ENCODE measurements around the gene ANAPC13. TPM values are rescaled to one million over a fixed set of nuclear protein-coding genes. Genes with fewer than 3 reads are reported as not detected.

ANAPC13 gene
- total and polyA plus RNA-seq, 2 of the 13 experiments (the other 11 are each of a cell fraction or from before 2014, with no cell fraction given), result 48.7 to 69.1 TPM

GRCh38 chr3:134464064-134464688 is 21.6 kb downstream of the ANAPC13 start:
- intact Hi-C loops (cut with micrococcal nuclease; ENCODE audit: unreplicated experiment) (no loop called here), in situ Hi-C loops (cut with HindIII; ENCODE audit: extremely low pct_ligation_motif_present, low pct_unique_long_range_greater_than_20kb) (no loop called here)
- no peaks in the 10 kb centered on the region for H3K9me3 ChIP-seq (ENCODE audit: low read length)
- BruUV-seq (replicated peaks), result no TSS peak
- DNase-seq (ENCODE audit: low spot score) (no peak), ATAC-seq (no peak), FAIRE-seq (no peak)
- WGBS (ENCODE audit: low lambda C conversion rate), result 48% methylated on average over 13 of the region's 13 CpGs
- H2AFZ ChIP-seq (ENCODE audit: low read length), result no peak overlapping the region
- no peaks in the 10 kb centered on the region for H3K4me1 ChIP-seq (ENCODE audit: insufficient read depth, low read length)
- no peak overlapping the region for H3K4me3 ChIP-seq (replicated peaks in 1 of 3; ENCODE audit: insufficient read depth in 1 of 3, low read depth in 2 of 3, low read length in 3 of 3)
- no peak for TF ChIP-seq ZNF670 (CRISPR knock-in tag; IDR thresholded peaks at IDR 0.05; ENCODE audit: borderline replicate concordance)
- TF ChIP-seq ZNF143 (CRISPR knock-in tag; IDR thresholded peaks at IDR 0.05), result no peak
- no peak for TF ChIP-seq NFE2 (CRISPR knock-in tag; IDR thresholded peaks at IDR 0.05)
- TF ChIP-seq ZNF160 (CRISPR knock-in tag; IDR thresholded peaks at IDR 0.05), result no peak
- no peak for TF ChIP-seq JUND (CRISPR knock-in tag; IDR thresholded peaks at IDR 0.05)
- TF ChIP-seq WIZ (CRISPR knock-in tag; IDR thresholded peaks at IDR 0.05), result no peak
- TF ChIP-seq ZBTB33 (CRISPR knock-in tag; IDR thresholded peaks at IDR 0.05), result no peak
- TF ChIP-seq ZSCAN25 (CRISPR knock-in tag; IDR thresholded peaks at IDR 0.05), result no peak
- no peak for TF ChIP-seq SKIL (CRISPR knock-in tag; IDR thresholded peaks at IDR 0.05; ENCODE audit: borderline replicate concordance)
- no peak for TF ChIP-seq RAD51 (IDR thresholded peaks at IDR 0.05; ENCODE audit: borderline replicate concordance)
- TF ChIP-seq EP300 (IDR thresholded peaks at IDR 0.05; ENCODE audit: low read depth in 2 of 2, low read length in 2 of 2), result no peak
- no peak for TF ChIP-seq EP300 (CRISPR knock-in tag; IDR thresholded peaks at IDR 0.05; ENCODE audit: borderline replicate concordance)
- TF ChIP-seq KDM4B (CRISPR knock-in tag; IDR thresholded peaks at IDR 0.05), result no peak
- TF ChIP-seq IRF2 (CRISPR knock-in tag; IDR thresholded peaks at IDR 0.05), result no peak
- H3K27ac ChIP-seq (ENCODE audit: extremely low read length, insufficient read depth, low read length), result no peak overlapping the region
- ChIA-PET POLR2A (no interaction called here), CTCF (ENCODE audit: low intra/inter-chr PET ratio, low total read pairs) (no interaction called here)
- H4K20me1 ChIP-seq (ENCODE audit: insufficient read depth, low read length), result no peaks in the 10 kb centered on the region
- H3K36me3 ChIP-seq (replicated peaks in 1 of 2; ENCODE audit: control insufficient read depth in 1 of 2, insufficient read depth in 2 of 2, low read length in 2 of 2), result no peaks in the 10 kb centered on the region
- H3K9ac ChIP-seq (ENCODE audit: insufficient read depth, low read depth, low read length), result no peak overlapping the region
- H3K27me3 ChIP-seq (ENCODE audit: control insufficient read depth in 1 of 2, insufficient read depth in 2 of 2, low read length in 2 of 2), result peaks cover 0 to 15% of the 10 kb centered on the region in 2 experiments; a peak in 1 of 5 replicates
- no peaks in the 10 kb centered on the region for H3K79me2 ChIP-seq (ENCODE audit: insufficient read depth, low read length)
- no peak overlapping the region for H3K4me2 ChIP-seq (ENCODE audit: low read depth, low read length)

All from HepG2 (cell line).